ENCODE data around the gene CDK9.

DNA sequence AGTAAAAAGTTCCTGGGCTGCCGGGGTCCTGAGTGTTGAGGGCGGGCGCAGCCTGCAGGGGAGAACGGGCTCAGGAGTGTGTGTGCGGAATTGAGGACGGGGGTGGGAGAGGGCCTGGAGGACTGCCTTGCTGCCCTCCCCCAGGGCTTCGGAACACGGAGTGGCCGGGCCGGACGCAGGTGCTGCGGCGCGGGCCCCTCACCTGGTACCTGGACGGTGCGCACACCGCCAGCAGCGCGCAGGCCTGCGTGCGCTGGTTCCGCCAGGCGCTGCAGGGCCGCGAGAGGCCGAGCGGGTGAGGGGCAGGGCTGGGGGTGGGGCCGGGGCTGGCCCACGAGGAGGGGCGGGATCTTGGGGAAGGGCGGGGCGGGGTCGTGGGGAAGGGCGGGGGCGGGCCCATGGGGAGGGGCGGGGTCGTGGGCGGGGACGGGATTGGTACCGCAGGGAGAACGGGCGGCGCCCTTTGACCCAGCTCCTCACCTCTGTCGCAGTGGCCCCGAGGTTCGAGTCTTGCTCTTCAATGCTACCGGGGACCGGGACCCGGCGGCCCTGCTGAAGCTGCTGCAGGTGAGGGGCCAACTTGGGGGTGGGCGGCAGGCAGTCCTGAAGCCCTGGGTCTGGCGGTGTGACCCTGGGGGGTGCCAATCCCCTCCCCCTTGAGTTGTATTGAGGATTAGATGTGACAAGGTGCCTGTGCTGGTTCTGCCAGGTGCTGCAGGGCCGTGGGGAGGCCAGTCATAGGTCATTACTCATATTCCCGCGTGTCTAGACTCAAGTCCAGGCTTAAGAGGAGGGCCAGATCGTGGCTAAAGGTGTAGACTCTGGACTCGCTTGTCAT, 23.9 kb downstream of the CDK9 start:
- TF ChIP-seq RAD21 (IDR thresholded peaks at IDR 0.05; ENCODE audit: insufficient read depth, low read depth, low read length), result no peak
- TF ChIP-seq KLF5 (IDR thresholded peaks at IDR 0.05; ENCODE audit: partially characterized antibody), result no peak
- no peak for TF ChIP-seq SMAD5 (IDR thresholded peaks at IDR 0.05; ENCODE audit: low read depth)
- no peak for TF ChIP-seq POLR2A (IDR thresholded peaks at IDR 0.05; ENCODE audit: low read depth, low read length)
- TF ChIP-seq CUX1 (IDR thresholded peaks at IDR 0.05; ENCODE audit: insufficient replicate concordance, low read depth, low read length), result no peak
- TF ChIP-seq, protein P1, sequence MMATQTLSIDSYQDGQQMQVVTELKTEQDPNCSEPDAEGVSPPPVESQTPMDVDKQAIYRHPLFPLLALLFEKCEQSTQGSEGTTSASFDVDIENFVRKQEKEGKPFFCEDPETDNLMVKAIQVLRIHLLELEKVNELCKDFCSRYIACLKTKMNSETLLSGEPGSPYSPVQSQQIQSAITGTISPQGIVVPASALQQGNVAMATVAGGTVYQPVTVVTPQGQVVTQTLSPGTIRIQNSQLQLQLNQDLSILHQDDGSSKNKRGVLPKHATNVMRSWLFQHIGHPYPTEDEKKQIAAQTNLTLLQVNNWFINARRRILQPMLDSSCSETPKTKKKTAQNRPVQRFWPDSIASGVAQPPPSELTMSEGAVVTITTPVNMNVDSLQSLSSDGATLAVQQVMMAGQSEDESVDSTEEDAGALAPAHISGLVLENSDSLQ (IDR thresholded peaks at IDR 0.05), result no peak
- TF ChIP-seq PML (IDR thresholded peaks at IDR 0.05; ENCODE audit: low read length), result no peak
- no peak for TF ChIP-seq CTCF (IDR thresholded peaks at IDR 0.05 in 2 of 3, conservative IDR thresholded peaks at IDR 0.05 in 1 of 3; ENCODE audit: control insufficient read depth in 2 of 3, extremely low read depth in 1 of 3, insufficient read depth in 1 of 3, low read depth in 3 of 3, low read length in 3 of 3)
- no peak for TF ChIP-seq CBX5 (IDR thresholded peaks at IDR 0.05; ENCODE audit: low read depth)
- TF ChIP-seq RBBP5 (conservative IDR thresholded peaks at IDR 0.05), result no peak
